DND-41 (cell line): ENCODE measurements around the gene TDG.
A peak's percentile ranks its signal among the peaks of the same experiment; 100 is the strongest.

Source experiments
- CTCF ChIP-seq: IDR thresholded peaks from 2 replicates; pipeline ENCODE4 v1.5.1; 2012; ENCODE audit warnings: borderline replicate concordance, low read length, moderate library complexity, mild to moderate bottlenecking; ENCODE audit not compliant: poor library complexity, severe bottlenecking; ENCODE audit errors: extremely low read depth
- EZH2 ChIP-seq: IDR thresholded peaks from 3 replicates; pipeline ENCODE4 v1.6.1; 2012; ENCODE audit warnings: borderline replicate concordance, low read depth, mild to moderate bottlenecking, moderate library complexity, low read length, inconsistent platforms; ENCODE audit not compliant: severe bottlenecking

- TF ChIP-seq CTCF (peak; percentile 16), EZH2 (no peak)
Measured at GRCh38 chr12:103965590-103966504, at the start of gene TDG.
